NCI-H2029 treated with DMSO at 0.1 percent for 48 hours (cell line): ENCODE results near the gene PBX2.
A peak's percentile ranks its signal among the peaks of the same experiment; 100 is the strongest.
"Not testable (repeated sequence)": the region's sequence is repeated elsewhere in the genome, so short reads cannot be mapped to it uniquely, and the experiment has no call there.

Experiments
- DNase-seq: peaks from one replicate; lab custom pipeline; 2025; lab: John Stamatoyannopoulos, UW

Gene PBX2

GRCh38 chr6:32202186-32202585, 12.2 kb upstream of the PBX2 start:
- DNase-seq, result no peak

GRCh38 chr6:32200711-32201475, 10.9 kb upstream of the PBX2 start:
- DNase-seq, result no peak

GRCh38 chr6:32198866-32199265, 8.9 kb upstream of the PBX2 start:
- no peak for DNase-seq

GRCh38 chr6:32198345-32198696, 8.3 kb upstream of the PBX2 start:
- no peak for DNase-seq

GRCh38 chr6:32196682-32197616, 6.9 kb upstream of the PBX2 start:
- DNase-seq, result no peak

GRCh38 chr6:32195902-32196681, 6.1 kb upstream of the PBX2 start:
- peak; percentile 19 for DNase-seq

GRCh38 chr6:32195652-32195901, 5.6 kb upstream of the PBX2 start:
- peak; percentile 97 for DNase-seq

- no peak for DNase-seq
Measured at GRCh38 chr6:32194825-32195651, 5.0 kb upstream of the PBX2 start.

- DNase-seq, result no peak
Measured at GRCh38 chr6:32194388-32194787, 4.4 kb upstream of the PBX2 start.

- DNase-seq, result not testable (repeated sequence)
Measured at GRCh38 chr6:32193096-32193495, 3.1 kb upstream of the PBX2 start.

GRCh38 chr6:32192608-32193039, 2.6 kb upstream of the PBX2 start, which contains the start of gene GPSM3:
TSS of gene GPSM3 (minus strand) at chr6:32192643. CDS start at chr6:32192513, 130 bp downstream.
- DNase-seq, result no peak

GRCh38 chr6:32191696-32192607, 1.9 kb upstream of the PBX2 start:
- no peak for DNase-seq

- DNase-seq, result no peak
Measured at GRCh38 chr6:32190911-32191677, 1.1 kb upstream of the PBX2 start.

- no peak for DNase-seq
Measured at GRCh38 chr6:32189742-32190053, 304 bp downstream of the PBX2 start.

GRCh38 chr6:32189069-32189741, 797 bp downstream of the PBX2 start:
- DNase-seq, result no peak

GRCh38 chr6:32188381-32189068, 1.5 kb downstream of the PBX2 start:
- no peak for DNase-seq

- not testable (repeated sequence) for DNase-seq
Measured at GRCh38 chr6:32187725-32188380, 2.1 kb downstream of the PBX2 start.

- no peak for DNase-seq
Measured at GRCh38 chr6:32187009-32187709, 2.8 kb downstream of the PBX2 start.
